ENCODE data around the gene YES1.

YES1 gene

DNA sequence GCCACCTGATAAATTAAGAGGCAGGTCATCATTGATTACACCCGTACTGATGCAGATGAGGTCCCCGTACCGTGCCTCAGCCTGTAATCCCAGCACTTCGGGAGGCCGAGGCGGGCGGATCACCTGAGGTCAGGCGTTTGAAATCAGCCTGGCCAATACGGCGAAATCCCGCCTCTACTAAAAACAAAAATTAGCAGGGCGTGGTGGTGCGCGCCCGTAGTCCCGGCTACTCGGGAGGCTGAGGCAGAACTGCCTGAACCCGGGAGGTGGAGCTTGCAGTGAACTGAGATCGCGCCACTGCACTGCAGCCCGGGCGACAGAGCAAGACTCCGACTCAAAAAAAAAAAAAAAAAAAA is 98.9 kb downstream of the YES1 start:
- in situ Hi-C loops (cut with HindIII; ENCODE audit: low sequenced_read_pairs): no loop called here
- H3K4me3 ChIP-seq (ENCODE audit: low read depth, low read length): peak overlapping the region; percentile 70
- TF ChIP-seq, protein P1, sequence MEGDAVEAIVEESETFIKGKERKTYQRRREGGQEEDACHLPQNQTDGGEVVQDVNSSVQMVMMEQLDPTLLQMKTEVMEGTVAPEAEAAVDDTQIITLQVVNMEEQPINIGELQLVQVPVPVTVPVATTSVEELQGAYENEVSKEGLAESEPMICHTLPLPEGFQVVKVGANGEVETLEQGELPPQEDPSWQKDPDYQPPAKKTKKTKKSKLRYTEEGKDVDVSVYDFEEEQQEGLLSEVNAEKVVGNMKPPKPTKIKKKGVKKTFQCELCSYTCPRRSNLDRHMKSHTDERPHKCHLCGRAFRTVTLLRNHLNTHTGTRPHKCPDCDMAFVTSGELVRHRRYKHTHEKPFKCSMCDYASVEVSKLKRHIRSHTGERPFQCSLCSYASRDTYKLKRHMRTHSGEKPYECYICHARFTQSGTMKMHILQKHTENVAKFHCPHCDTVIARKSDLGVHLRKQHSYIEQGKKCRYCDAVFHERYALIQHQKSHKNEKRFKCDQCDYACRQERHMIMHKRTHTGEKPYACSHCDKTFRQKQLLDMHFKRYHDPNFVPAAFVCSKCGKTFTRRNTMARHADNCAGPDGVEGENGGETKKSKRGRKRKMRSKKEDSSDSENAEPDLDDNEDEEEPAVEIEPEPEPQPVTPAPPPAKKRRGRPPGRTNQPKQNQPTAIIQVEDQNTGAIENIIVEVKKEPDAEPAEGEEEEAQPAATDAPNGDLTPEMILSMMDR (IDR thresholded peaks at IDR 0.05; ENCODE audit: low read depth, low read length): no peak
- no peak for DNase-seq (ENCODE audit: low read depth, low spot score)

DNA sequence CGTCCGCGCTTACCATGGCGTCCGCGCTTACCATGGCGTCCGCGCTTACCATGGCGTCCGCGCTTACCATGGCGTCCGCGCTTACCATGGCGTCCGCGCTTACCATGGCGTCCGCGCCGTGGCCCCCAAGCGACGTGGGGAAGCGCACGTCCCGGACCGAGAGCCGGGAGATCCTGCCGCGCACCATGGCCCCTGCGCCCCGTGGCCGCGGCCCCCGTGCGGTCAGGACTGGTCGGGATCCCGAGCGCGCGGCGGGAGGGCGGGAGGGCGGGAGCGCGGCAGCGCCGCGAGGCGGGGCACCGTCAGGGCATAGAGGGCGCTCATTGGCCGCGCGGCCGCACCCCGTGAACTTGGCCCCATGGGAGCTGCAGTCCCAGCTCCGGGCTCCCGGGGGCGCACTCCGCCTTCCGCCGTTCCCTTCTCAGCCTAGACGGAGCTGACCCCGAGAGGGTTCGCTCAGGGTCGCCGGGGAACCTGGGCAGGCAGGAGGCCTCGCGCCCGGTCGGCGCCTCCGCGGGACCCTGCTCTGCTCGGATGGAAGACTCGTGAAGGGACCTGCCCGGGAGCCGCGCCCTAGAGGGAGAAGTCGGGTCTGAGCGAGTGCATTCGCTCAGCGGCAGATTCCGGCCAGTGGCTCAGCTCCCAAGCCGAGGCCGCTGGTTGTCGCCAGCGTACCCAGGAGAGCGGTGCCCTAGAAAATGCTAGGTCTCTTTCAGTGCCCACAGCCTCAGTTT is 99.5 kb downstream of the YES1 start, which contains the start of gene ENOSF1:
Gene ENOSF1 (minus strand): TSS at position 230 of the 734 bp plus-strand sequence. CDS start 43 bp downstream, at position 187.
- in situ Hi-C loops (cut with HindIII; ENCODE audit: low sequenced_read_pairs): no loop called here
- DNase-seq (ENCODE audit: low read depth, low spot score): peak; percentile 79
- TF ChIP-seq, protein P1 (IDR thresholded peaks at IDR 0.05; ENCODE audit: low read depth, low read length): peak; percentile 76
- peak within 1 kb of the TSS; percentile 70 for H3K4me3 ChIP-seq (ENCODE audit: low read depth, low read length)

DNA sequence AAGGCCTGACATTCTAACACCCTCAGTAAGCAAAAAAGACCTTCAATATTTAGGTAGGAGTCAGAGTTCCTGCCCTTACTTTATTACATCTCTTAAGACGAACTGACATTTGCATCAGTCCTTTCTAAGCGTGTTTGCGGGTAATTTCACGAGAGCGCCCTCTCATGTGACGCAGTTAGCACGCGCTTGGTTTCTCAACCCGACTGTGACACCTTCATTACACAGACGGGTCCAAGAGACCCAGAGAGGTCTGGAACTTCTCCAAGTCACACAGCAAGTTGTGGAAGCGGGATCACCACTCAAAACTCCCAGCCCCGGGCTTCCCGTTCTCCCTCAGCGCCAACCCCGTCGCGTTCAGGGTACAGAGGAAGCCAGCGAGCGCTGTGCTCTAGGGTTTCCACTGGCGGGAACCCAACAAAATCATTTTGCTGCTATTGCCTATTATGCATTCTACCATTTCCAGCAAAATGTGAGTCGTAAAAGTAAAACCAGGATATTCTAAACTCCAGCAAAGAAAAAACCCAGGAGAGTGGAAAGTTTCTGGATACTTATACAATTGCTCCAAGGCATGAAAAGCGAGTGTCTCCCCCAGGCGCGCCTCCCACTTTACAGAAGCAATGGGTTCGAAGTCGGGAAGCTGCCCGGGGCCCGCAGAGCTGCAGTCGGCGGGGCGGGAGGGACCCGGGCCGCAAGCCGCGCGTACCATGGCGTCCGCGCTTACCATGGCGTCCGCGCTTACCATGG is 100.2 kb downstream of the YES1 start:
- TF ChIP-seq, protein P1 (IDR thresholded peaks at IDR 0.05; ENCODE audit: low read depth, low read length): peak; percentile 13
- peak overlapping the region; percentile 70 for H3K4me3 ChIP-seq (ENCODE audit: low read depth, low read length)
- DNase-seq (ENCODE audit: low read depth, low spot score): peak; percentile 83
- in situ Hi-C loops (cut with HindIII; ENCODE audit: low sequenced_read_pairs): no loop called here

DNA sequence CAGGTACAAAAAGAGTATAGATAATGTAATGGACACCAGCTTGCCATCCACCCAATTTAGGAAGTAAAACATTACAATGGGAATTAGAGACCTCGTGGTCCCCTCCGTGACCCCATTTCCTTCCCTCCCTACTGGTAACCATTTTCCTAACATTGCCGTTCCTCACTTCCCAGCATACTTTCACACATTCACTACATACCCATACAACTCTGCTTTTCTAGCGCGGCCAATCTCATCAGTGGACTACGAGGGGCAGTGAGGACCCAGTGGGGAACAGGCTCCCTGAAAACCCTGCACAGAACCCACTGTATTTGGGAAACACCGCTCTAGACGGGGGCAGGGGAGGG is 100.8 kb downstream of the YES1 start:
- in situ Hi-C loops (cut with HindIII; ENCODE audit: low sequenced_read_pairs): no loop called here
- peak overlapping the region; percentile 70 for H3K4me3 ChIP-seq (ENCODE audit: low read depth, low read length)
- no peak for DNase-seq (ENCODE audit: low read depth, low spot score)
- TF ChIP-seq, protein P1 (IDR thresholded peaks at IDR 0.05; ENCODE audit: low read depth, low read length): no peak

DNA sequence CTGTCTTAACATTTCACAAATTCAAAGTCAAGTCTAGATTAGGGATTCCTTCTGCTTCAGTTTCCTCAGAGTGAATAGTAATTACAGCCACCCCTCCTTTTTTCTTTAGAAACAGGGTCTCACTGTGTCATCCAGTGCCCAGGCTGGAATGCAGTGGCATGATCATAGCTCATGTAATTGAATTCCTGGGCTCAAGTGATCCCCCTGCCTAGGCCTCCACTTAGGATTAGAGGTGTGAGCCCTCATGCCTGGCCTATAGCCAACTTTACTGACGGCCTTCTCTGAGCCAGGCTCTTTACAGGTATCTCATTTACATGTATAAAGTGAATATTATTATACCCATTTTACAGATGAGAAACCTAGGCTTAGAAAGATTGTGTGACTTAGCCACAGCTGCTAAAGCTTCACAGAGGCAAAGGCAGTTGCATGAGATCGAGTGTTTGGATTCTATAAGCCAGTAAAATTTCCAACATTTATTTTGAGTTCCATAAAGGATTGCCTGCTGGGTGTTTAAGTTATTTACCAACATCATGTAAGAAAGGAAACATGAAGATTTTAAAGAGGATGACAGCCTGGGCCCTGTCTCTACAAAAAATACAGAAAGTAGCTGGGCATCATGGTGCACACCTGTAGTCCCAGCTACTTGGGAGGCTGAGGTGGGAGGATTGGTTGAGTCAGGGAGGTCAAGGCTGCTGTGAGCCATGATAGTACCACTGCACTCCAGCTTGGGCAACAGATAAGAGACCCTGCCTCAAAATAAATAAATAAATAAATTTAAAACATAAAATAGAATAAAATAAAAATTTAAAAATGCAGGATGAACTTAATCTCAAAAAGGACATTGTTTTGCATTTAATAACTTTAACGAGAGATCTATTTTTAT is 101.4 kb downstream of the YES1 start:
- H3K4me3 ChIP-seq (ENCODE audit: low read depth, low read length): peak overlapping the region; percentile 70
- TF ChIP-seq, protein P1 (IDR thresholded peaks at IDR 0.05; ENCODE audit: low read depth, low read length): no peak
- no peak for DNase-seq (ENCODE audit: low read depth, low spot score)
- in situ Hi-C loops (cut with HindIII; ENCODE audit: low sequenced_read_pairs): no loop called here

DNA sequence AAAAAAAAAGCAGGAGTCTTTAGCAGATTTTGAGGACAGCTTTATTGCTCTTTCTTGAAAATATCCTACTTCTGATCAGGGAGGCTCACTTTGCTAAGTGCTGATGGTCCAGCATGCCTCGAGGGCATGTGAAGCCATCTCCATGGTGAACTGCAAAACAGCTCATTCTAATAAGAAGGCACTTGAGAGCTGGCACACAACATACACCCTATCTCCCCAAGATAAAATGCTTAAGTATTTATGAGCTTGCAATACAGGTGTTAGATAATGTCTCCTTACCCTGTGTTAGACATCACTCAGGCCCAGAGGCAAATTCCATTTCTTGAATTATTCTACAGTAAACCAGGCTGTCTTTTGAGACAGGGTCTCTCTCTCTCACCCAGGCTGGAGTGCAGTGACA is 102.3 kb downstream of the YES1 start:
- no peak overlapping the region for H3K4me3 ChIP-seq (ENCODE audit: low read depth, low read length)
- in situ Hi-C loops (cut with HindIII; ENCODE audit: low sequenced_read_pairs): no loop called here
- TF ChIP-seq, protein P1 (IDR thresholded peaks at IDR 0.05; ENCODE audit: low read depth, low read length): no peak
- no peak for DNase-seq (ENCODE audit: low read depth, low spot score)

Data from astrocyte of the spinal cord (primary cell).